HepG2 (cell line): Measurements from ENCODE around the gene ACOT9. TPM values are rescaled to one million over a fixed set of nuclear protein-coding genes. Genes with fewer than 3 reads are reported as not detected.
A peak's percentile ranks its signal among the peaks of the same experiment; 100 is the strongest.

ENCODE experiments used
- GABPA ChIP-seq, 2 experiments: IDR thresholded peaks; 2 replicates each; pipeline ENCODE4 v1.6.1; 2011 to 2016; ENCODE audit warnings: low read depth in 2 of 2, low read length in 1 of 2, missing biosample characterization in 1 of 2, missing genetic modification characterization in 1 of 2
- GABPB1 ChIP-seq: IDR thresholded peaks from 2 replicates; pipeline ENCODE4 v1.6.1; 2016; ENCODE audit warnings: mild to moderate bottlenecking, missing genetic modification reagents, moderate library complexity, missing compliant biosample characterization
- GATAD1 ChIP-seq: IDR thresholded peaks from 2 replicates; pipeline ENCODE4 v1.6.1; 2016; ENCODE audit warnings: missing genetic modification reagents, missing compliant biosample characterization
- HMG20A ChIP-seq: IDR thresholded peaks from 2 replicates; pipeline ENCODE4 v1.6.1; 2016; ENCODE audit warnings: borderline replicate concordance
- RBM22 ChIP-seq: fragments of 200-400 bp; formaldehyde crosslinking; optimal IDR thresholded peaks from 2 replicates; pipeline ENCODE3; 2017; ENCODE audit warnings: mild to moderate bottlenecking, low read length, moderate library complexity
- RFX1 ChIP-seq: fragments of 450-650 bp; IDR thresholded peaks from 2 replicates; pipeline ENCODE4 v1.6.1; 2017
- SP4 ChIP-seq: sonication (generic); formaldehyde crosslinking; IDR thresholded peaks from 2 replicates; pipeline ENCODE4 v1.8.1; 2023; ENCODE audit warnings: mild to moderate bottlenecking, missing genetic modification reagents
- TP53 ChIP-seq: sonication (generic); formaldehyde crosslinking; conservative IDR thresholded peaks from 2 replicates; pipeline ENCODE4 v1.4.0; 2020; ENCODE audit warnings: missing genetic modification reagents
- ZNF350 ChIP-seq: sonication (generic); formaldehyde crosslinking; IDR thresholded peaks from 2 replicates; pipeline ENCODE4 v1.4.0; 2020; ENCODE audit warnings: mild to moderate bottlenecking, low read depth, missing genetic modification reagents, borderline replicate concordance
- ZNF446 ChIP-seq: sonication (generic); formaldehyde crosslinking; IDR thresholded peaks from 2 replicates; pipeline ENCODE4 v1.5.0; 2020; ENCODE audit warnings: mild to moderate bottlenecking, missing genetic modification reagents
- ZNF564 ChIP-seq: sonication (generic); formaldehyde crosslinking; IDR thresholded peaks from 2 replicates; pipeline ENCODE4 v1.8.1; 2023; ENCODE audit warnings: mild to moderate bottlenecking, missing genetic modification reagents
- ZNF709 ChIP-seq: sonication (generic); formaldehyde crosslinking; IDR thresholded peaks from 2 replicates; pipeline ENCODE4 v1.5.0; 2020; ENCODE audit warnings: mild to moderate bottlenecking, missing genetic modification reagents
- ZNF761 ChIP-seq: sonication (generic); formaldehyde crosslinking; conservative IDR thresholded peaks from 2 replicates; pipeline ENCODE4 v1.4.0; 2020; ENCODE audit warnings: mild to moderate bottlenecking, missing genetic modification reagents
- ZNF788 ChIP-seq: sonication (generic); formaldehyde crosslinking; IDR thresholded peaks from 2 replicates; pipeline ENCODE4 v1.5.0; 2020; ENCODE audit warnings: mild to moderate bottlenecking, missing genetic modification reagents, borderline replicate concordance
- polyA plus RNA-seq, 8 experiments: library from polyadenylated mRNA; depleted of rRNA in 3 of 8; stranded (reverse) in 7 of 8; unstranded in 1 of 8; fragments of >200 nt; fragmentation: Illumina TruSeq in 4 of 8; extraction: Trizol in 4 of 8; gene quantifications; 2 replicates each; pipeline versions ENCODE4 v1.2.1 to v1.2.3, GENCODE V29; 2011 to 2016; ENCODE audit warnings: low read depth in 4 of 8, missing spikeins in 1 of 8, mixed read lengths in 1 of 8; ENCODE audit not compliant: insufficient read depth in 1 of 8
- total RNA-seq, 5 experiments: library from RNA; depleted of rRNA; stranded (reverse); fragments of >200 nt; fragmentation: Illumina TruSeq; extraction: Trizol; gene quantifications; 2 replicates each; pipeline ENCODE4 v1.2.3, GENCODE V29; 2016; ENCODE audit warnings: low read depth in 1 of 5
- TF ChIP-seq, protein P1 (sequence below): IDR thresholded peaks from 2 replicates; pipeline ENCODE4 v1.6.1; 2018; ENCODE audit warnings: missing genetic modification reagents, mild to moderate bottlenecking, missing compliant biosample characterization
- TF ChIP-seq, protein P2 (sequence below): sonication (generic); formaldehyde crosslinking; IDR thresholded peaks from 2 replicates; pipeline ENCODE4 v1.4.0; 2020; ENCODE audit warnings: mild to moderate bottlenecking, missing genetic modification reagents
- TF ChIP-seq, protein P3 (sequence below): sonication (generic); formaldehyde crosslinking; IDR thresholded peaks from 2 replicates; pipeline ENCODE4 v1.8.0; 2022; ENCODE audit warnings: mild to moderate bottlenecking, missing genetic modification reagents, borderline replicate concordance
- TF ChIP-seq, protein P4 (sequence below): sonication (generic); formaldehyde crosslinking; conservative IDR thresholded peaks from 2 replicates; pipeline ENCODE4 v1.4.0; 2020; ENCODE audit warnings: missing genetic modification reagents
- TF ChIP-seq, protein P5 (sequence below): sonication (generic); formaldehyde crosslinking; IDR thresholded peaks from 2 replicates; pipeline ENCODE4 v1.8.1; 2022; ENCODE audit warnings: mild to moderate bottlenecking, missing genetic modification reagents
- TF ChIP-seq, protein P6 (sequence below): IDR thresholded peaks from 2 replicates; pipeline ENCODE4 v1.6.1; 2016; ENCODE audit warnings: control low read depth
- TF ChIP-seq, protein P7 (sequence below): sonication (generic); formaldehyde crosslinking; IDR thresholded peaks from 2 replicates; pipeline ENCODE4 v1.4.0; 2020; ENCODE audit warnings: missing genetic modification reagents

The ACOT9 gene
- total and polyA plus RNA-seq, 2 of the 13 experiments (the other 11 are each of a cell fraction or from before 2014, with no cell fraction given): 33.3 to 36.9 TPM

DNA sequence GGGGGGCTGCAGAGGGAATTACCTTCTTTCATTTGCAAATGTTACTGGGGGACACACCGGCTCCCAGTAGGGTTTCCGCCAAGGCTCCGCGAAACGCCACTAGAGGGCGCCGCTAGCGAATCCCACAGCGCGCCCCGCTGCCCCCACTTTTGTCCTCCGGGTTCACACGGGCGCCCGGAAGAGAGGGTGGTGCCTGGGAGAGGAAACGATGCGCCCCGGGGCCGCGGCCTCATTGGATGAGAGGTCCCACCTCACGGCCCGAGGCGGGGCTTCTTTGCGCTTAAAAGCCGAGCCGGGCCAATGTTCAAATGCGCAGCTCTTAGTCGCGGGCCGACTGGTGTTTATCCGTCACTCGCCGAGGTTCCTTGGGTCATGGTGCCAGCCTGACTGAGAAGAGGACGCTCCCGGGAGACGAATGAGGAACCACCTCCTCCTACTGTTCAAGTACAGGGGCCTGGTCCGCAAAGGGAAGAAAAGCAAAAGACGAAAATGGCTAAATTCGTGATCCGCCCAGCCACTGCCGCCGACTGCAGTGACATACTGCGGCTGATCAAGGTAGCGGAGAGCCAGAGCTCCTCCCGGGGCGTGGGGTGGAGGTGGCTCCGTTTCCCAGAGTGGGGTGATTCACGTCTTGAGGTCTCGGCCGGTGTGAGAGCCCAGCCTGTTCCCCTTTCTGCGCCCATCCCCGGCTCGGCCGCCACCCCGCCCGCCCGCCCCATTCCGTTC, 40.0 kb upstream of the ACOT9 start, which contains the start of gene SAT1 (continued):
- TF ChIP-seq, protein P1, sequence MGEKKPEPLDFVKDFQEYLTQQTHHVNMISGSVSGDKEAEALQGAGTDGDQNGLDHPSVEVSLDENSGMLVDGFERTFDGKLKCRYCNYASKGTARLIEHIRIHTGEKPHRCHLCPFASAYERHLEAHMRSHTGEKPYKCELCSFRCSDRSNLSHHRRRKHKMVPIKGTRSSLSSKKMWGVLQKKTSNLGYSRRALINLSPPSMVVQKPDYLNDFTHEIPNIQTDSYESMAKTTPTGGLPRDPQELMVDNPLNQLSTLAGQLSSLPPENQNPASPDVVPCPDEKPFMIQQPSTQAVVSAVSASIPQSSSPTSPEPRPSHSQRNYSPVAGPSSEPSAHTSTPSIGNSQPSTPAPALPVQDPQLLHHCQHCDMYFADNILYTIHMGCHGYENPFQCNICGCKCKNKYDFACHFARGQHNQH (CRISPR knock-in tag): no peak; the same call in 1 of the 2 replicates
- TF ChIP-seq HMG20A (CRISPR knock-in tag) (no peak), TP53 (CRISPR knock-in tag) (no peak), ZNF709 (CRISPR knock-in tag) (no peak), RBM22 (peak; percentile 91), GABPA (IDR thresholded peaks at IDR 0.05; ENCODE audit: low read depth, low read length) (peak; percentile 55), GABPA (CRISPR knock-in tag; IDR thresholded peaks at IDR 0.05; ENCODE audit: low read depth) (peak; percentile 86), ZNF446 (CRISPR knock-in tag) (peak; percentile 56; the same call in 1 of the 2 replicates), ZNF350 (CRISPR knock-in tag) (peak; percentile 72; the same call in 1 of the 2 replicates), GABPB1 (CRISPR knock-in tag) (peak; percentile 87), RFX1 (no peak), SP4 (CRISPR knock-in tag) (peak; percentile 73), ZNF564 (no peak), ZNF788 (peak; percentile 70), ZNF761 (no peak), GATAD1 (CRISPR knock-in tag) (peak; percentile 35; the same call in 1 of the 2 replicates)
- TF ChIP-seq, protein P2, sequence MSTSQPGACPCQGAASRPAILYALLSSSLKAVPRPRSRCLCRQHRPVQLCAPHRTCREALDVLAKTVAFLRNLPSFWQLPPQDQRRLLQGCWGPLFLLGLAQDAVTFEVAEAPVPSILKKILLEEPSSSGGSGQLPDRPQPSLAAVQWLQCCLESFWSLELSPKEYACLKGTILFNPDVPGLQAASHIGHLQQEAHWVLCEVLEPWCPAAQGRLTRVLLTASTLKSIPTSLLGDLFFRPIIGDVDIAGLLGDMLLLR (CRISPR knock-in tag): no peak
- TF ChIP-seq, protein P3, sequence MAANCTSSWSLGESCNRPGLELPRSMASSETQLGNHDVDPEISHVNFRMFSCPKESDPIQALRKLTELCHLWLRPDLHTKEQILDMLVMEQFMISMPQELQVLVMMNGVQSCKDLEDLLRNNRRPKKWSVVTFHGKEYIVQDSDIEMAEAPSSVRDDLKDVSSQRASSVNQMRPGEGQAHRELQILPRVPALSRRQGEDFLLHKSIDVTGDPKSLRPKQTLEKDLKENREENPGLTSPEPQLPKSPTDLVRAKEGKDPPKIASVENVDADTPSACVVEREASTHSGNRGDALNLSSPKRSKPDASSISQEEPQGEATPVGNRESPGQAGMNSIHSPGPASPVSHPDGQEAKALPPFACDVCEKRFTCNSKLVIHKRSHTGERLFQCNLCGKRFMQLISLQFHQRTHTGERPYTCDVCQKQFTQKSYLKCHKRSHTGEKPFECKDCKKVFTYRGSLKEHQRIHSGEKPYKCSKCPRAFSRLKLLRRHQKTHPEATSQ: no peak
- TF ChIP-seq, protein P4, sequence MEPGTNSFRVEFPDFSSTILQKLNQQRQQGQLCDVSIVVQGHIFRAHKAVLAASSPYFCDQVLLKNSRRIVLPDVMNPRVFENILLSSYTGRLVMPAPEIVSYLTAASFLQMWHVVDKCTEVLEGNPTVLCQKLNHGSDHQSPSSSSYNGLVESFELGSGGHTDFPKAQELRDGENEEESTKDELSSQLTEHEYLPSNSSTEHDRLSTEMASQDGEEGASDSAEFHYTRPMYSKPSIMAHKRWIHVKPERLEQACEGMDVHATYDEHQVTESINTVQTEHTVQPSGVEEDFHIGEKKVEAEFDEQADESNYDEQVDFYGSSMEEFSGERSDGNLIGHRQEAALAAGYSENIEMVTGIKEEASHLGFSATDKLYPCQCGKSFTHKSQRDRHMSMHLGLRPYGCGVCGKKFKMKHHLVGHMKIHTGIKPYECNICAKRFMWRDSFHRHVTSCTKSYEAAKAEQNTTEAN (CRISPR knock-in tag): 0 out of 2 replicates have a peak, but pooled peaks have one; percentile 11
- TF ChIP-seq, protein P5, sequence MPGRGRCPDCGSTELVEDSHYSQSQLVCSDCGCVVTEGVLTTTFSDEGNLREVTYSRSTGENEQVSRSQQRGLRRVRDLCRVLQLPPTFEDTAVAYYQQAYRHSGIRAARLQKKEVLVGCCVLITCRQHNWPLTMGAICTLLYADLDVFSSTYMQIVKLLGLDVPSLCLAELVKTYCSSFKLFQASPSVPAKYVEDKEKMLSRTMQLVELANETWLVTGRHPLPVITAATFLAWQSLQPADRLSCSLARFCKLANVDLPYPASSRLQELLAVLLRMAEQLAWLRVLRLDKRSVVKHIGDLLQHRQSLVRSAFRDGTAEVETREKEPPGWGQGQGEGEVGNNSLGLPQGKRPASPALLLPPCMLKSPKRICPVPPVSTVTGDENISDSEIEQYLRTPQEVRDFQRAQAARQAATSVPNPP (CRISPR knock-in tag): no peak
- TF ChIP-seq, protein P6, sequence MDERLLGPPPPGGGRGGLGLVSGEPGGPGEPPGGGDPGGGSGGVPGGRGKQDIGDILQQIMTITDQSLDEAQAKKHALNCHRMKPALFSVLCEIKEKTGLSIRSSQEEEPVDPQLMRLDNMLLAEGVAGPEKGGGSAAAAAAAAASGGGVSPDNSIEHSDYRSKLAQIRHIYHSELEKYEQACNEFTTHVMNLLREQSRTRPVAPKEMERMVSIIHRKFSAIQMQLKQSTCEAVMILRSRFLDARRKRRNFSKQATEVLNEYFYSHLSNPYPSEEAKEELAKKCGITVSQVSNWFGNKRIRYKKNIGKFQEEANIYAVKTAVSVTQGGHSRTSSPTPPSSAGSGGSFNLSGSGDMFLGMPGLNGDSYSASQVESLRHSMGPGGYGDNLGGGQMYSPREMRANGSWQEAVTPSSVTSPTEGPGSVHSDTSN (CRISPR knock-in tag): no peak
- TF ChIP-seq, protein P7, sequence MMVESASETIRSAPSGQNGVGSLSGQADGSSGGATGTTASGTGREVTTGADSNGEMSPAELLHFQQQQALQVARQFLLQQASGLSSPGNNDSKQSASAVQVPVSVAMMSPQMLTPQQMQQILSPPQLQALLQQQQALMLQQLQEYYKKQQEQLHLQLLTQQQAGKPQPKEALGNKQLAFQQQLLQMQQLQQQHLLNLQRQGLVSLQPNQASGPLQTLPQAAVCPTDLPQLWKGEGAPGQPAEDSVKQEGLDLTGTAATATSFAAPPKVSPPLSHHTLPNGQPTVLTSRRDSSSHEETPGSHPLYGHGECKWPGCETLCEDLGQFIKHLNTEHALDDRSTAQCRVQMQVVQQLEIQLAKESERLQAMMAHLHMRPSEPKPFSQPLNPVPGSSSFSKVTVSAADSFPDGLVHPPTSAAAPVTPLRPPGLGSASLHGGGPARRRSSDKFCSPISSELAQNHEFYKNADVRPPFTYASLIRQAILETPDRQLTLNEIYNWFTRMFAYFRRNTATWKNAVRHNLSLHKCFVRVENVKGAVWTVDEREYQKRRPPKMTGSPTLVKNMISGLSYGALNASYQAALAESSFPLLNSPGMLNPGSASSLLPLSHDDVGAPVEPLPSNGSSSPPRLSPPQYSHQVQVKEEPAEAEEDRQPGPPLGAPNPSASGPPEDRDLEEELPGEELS (CRISPR knock-in tag): no peak
